ENCODE results near the gene DNASE2B.

DNASE2B gene

DNA sequence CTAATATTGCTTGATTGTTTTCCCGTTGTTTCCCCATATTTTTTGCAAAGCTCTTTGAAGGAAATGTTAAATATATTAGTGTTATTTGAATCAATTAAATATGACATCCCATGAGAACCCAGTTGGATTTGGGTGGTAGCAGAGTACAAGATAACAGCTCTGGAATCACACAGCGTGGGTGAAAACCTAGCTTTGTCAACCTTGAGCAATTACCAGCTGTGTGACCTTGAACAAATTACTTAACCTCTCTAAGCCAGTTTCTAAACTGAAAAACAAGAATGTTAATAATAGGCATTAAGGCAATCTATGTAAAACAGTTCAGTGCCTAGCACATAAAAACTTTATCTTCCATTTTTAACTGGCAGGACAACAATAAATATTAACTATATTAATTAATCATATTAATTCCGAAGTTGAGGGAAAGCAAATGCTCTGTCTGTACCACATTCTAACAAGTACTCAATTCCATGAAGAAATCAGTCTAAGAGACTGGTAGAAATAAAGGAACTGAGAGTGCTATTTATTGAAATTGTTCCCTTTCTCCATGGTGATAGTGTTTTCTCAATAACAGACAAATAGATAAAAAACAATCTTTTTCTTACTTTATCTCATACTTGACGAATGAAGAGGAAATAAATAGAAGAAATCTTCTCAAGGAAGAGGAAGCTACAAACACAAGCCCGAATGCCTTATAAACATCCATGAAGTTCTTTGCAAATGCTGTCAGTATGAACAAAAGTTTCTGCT is 27.0 kb downstream of the DNASE2B start:
- H3K4me3 ChIP-seq (ENCODE audit: low read depth, low read length), result no peak overlapping the region
- CTCF ChIA-PET, result interaction anchor here (0.9 to 1.6 kb wide), 3 partner anchors 8 to 347 kb away, joined by 3 to 7 read pairs (median 3); no protein-coding TSS in a partner anchor
- POLR2A ChIA-PET, result no interaction called here
- no peak for DNase-seq (ENCODE audit: low read depth, low spot score)
- TF ChIP-seq, protein P1, sequence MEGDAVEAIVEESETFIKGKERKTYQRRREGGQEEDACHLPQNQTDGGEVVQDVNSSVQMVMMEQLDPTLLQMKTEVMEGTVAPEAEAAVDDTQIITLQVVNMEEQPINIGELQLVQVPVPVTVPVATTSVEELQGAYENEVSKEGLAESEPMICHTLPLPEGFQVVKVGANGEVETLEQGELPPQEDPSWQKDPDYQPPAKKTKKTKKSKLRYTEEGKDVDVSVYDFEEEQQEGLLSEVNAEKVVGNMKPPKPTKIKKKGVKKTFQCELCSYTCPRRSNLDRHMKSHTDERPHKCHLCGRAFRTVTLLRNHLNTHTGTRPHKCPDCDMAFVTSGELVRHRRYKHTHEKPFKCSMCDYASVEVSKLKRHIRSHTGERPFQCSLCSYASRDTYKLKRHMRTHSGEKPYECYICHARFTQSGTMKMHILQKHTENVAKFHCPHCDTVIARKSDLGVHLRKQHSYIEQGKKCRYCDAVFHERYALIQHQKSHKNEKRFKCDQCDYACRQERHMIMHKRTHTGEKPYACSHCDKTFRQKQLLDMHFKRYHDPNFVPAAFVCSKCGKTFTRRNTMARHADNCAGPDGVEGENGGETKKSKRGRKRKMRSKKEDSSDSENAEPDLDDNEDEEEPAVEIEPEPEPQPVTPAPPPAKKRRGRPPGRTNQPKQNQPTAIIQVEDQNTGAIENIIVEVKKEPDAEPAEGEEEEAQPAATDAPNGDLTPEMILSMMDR (IDR thresholded peaks at IDR 0.05; ENCODE audit: insufficient read depth, low read length, missing control alignments), result no peak

DNA sequence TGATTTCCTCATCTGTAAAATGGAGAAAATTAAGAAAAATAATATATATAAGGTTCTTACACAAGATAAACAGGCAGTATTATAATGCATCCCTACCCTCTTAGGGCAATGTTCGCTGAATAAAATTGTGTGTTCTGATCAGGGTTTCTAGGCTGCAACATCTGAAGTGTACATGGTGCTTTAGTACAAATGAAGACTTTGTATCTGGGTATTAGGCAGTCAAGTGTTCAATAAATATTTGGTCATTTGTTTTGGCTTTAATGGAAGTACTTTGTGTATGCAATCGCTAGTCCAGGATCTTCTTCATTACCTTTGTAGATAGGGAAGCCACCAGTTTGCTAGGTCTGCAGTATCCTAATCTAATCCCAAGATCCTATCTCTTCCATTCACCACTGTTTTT is 28.1 kb downstream of the DNASE2B start:
- TF ChIP-seq, protein P1 (IDR thresholded peaks at IDR 0.05; ENCODE audit: insufficient read depth, low read length, missing control alignments), result no peak
- no peak for DNase-seq (ENCODE audit: low read depth, low spot score)
- ChIA-PET CTCF (interaction anchor here (1.1 kb wide), 1 partner anchor 285 kb away, joined by 6 read pairs; no protein-coding TSS in a partner anchor), POLR2A (no interaction called here)
- H3K4me3 ChIP-seq (ENCODE audit: low read depth, low read length), result no peak overlapping the region

DNA sequence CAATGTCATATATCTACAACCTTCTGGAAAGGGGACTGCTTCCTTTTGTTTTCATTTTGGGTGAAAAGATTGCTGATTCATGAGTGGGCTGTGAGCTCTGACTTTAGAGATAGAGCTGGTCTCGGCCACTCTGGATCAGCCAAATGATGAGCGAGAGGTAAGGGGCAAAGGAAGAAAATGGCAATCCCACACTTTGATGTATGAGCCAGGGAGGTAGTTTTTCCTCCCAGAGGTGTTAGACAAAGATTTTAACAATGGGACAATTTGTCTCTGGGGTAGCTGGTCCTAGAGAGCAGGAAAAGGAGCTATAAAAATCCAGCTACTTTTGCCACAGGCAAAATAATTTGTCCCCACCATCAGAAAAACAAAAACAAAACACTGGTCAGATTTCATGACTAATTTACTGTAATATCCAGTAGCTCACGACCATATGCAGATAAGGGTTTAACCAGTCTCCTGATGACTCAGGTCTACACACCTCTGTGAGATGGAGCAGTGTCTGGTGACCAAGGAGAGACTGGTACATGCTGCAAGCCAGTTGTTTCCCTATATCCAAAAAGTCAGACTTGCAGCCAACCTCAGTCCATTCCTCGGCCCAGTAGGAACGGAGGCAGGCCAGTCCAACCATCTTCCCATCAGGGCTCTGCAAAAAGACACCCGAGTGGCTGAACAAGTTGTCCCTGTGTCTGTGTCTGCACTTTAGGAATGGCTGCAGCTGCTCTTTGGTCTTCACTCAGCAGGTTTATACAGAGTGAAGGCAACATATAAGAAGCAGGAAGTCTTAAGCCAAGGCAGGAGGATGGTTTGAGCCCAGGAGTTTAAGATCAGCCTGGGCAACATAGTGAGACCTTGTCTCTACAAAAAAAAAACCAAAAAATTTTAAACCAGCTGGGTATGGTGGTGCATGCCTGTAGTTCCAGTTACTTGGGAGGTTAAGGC is 29.2 kb downstream of the DNASE2B start:
- TF ChIP-seq, protein P1 (IDR thresholded peaks at IDR 0.05; ENCODE audit: insufficient read depth, low read length, missing control alignments), result no peak
- H3K4me3 ChIP-seq (ENCODE audit: low read depth, low read length), result no peak overlapping the region
- ChIA-PET CTCF (interaction anchor here (0.8 to 1.7 kb wide), 4 partner anchors 10 to 286 kb away, joined by 3 to 6 read pairs (median 5); no protein-coding TSS in a partner anchor), POLR2A (no interaction called here)
- no peak for DNase-seq (ENCODE audit: low read depth, low spot score)

DNA sequence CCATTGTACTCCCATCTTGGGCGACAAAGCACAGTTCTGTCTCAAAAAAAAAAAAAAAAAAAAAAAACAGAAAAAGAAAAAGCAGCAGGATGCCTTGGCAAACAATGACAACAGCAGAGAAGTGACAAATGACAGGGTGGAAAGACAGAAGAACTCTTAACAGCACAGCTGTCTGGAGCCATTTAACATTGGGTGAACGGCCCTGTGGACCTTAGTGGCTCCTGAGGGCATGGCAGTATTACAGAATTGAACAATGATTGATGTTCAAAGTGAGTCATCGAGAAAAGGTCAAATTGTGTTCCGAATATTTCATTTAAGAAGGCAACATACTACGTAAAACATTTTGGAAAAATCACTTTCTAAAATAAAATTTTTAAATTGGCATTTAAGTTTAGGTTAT is 30.0 kb downstream of the DNASE2B start:
- TF ChIP-seq, protein P1 (IDR thresholded peaks at IDR 0.05; ENCODE audit: insufficient read depth, low read length, missing control alignments), result no peak
- DNase-seq (ENCODE audit: low read depth, low spot score), result no peak
- ChIA-PET POLR2A (no interaction called here), CTCF (interaction anchor here (1.7 kb wide), 1 partner anchor 286 kb away, joined by 6 read pairs; no protein-coding TSS in a partner anchor)
- H3K4me3 ChIP-seq (ENCODE audit: low read depth, low read length), result no peak overlapping the region

DNA sequence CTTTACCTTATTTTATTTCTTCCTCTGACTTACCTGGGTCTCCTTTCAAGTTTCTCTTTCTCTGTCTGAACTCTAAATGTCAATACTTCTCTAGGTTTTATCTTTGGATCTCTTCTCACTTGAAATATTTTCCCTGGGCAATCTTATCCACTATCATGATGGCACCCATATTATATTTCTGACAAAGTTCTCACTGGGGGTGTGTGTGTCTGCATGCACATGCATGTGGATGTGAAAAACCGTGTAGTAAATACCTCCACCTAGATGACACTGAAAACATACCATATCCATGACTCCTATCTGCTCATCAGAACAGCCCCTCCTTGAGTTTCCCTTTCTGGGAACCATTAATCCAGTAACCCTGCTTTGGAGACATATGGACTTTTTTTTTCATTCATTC is 30.9 kb downstream of the DNASE2B start:
- ChIA-PET CTCF (interaction anchor here (1.5 to 11.1 kb wide), 2 partner anchors 286 to 343 kb away, joined by 6 to 255 read pairs; partner anchors contain the start of gene PRKACB), POLR2A (no interaction called here)
- DNase-seq (ENCODE audit: low read depth, low spot score), result no peak
- TF ChIP-seq, protein P1 (IDR thresholded peaks at IDR 0.05; ENCODE audit: insufficient read depth, low read length, missing control alignments), result no peak
- H3K4me3 ChIP-seq (ENCODE audit: low read depth, low read length), result no peak overlapping the region

Measured in AG04449 (cell line).